HepG2 (cell line): Measurements from ENCODE around the gene PCLO.

Source experiments
- CTCF ChIP-seq: sonication (generic); formaldehyde crosslinking; IDR thresholded peaks from 2 replicates; pipeline ENCODE4 v1.5.0; 2020; ENCODE audit warnings: mild to moderate bottlenecking, missing genetic modification reagents, moderate library complexity
- ZBTB7A ChIP-seq: sonication (generic); formaldehyde crosslinking; IDR thresholded peaks from 2 replicates; pipeline ENCODE4 v1.8.0; 2022; ENCODE audit warnings: mild to moderate bottlenecking, missing genetic modification reagents
- ZFP1 ChIP-seq: IDR thresholded peaks from 2 replicates; pipeline ENCODE4 v1.6.1; 2016
- ZNF883 ChIP-seq: sonication (generic); formaldehyde crosslinking; IDR thresholded peaks from 2 replicates; pipeline ENCODE4 v1.5.1; 2020; ENCODE audit warnings: mild to moderate bottlenecking, missing genetic modification reagents; ENCODE audit errors: not compliant biosample characterization

GRCh38 chr7:82957521-82957920 lies 205.2 kb downstream of the PCLO start:
- TF ChIP-seq ZNF883 (no peak), CTCF (CRISPR knock-in tag) (no peak), ZFP1 (CRISPR knock-in tag) (no peak), ZBTB7A (no peak)
